HepG2 (cell line): Measurements from ENCODE around the gene ZNFX1. TPM values are rescaled to one million over a fixed set of nuclear protein-coding genes. Genes with fewer than 3 reads are reported as not detected.

Experiments
- CENPT ChIP-seq: sonication (generic); formaldehyde crosslinking; IDR thresholded peaks from 2 replicates; pipeline ENCODE4 v1.8.0; 2022; ENCODE audit warnings: low read depth, mild to moderate bottlenecking, moderate library complexity, missing genetic modification reagents
- EZH2 ChIP-seq: conservative IDR thresholded peaks from 2 replicates; pipeline ENCODE4 v1.6.1; 2012; ENCODE audit warnings: mild to moderate bottlenecking, low read depth, low read length, moderate library complexity
- KDM5B ChIP-seq: sonication (generic); formaldehyde crosslinking; IDR thresholded peaks from 2 replicates; pipeline ENCODE4 v1.4.0; 2020; ENCODE audit warnings: missing genetic modification reagents, mild to moderate bottlenecking, borderline replicate concordance
- MBD4 ChIP-seq: IDR thresholded peaks from 2 replicates; pipeline ENCODE4 v1.6.1; 2012; ENCODE audit warnings: low read length, inconsistent platforms, borderline replicate concordance
- MED1 ChIP-seq: sonication (generic); formaldehyde crosslinking; IDR thresholded peaks from 2 replicates; pipeline ENCODE4 v1.4.0; 2020; ENCODE audit warnings: missing genetic modification reagents
- PHF21A ChIP-seq: sonication (generic); formaldehyde crosslinking; IDR thresholded peaks from 2 replicates; pipeline ENCODE4 v1.5.0; 2020; ENCODE audit warnings: mild to moderate bottlenecking, missing genetic modification reagents
- PPARG ChIP-seq: conservative IDR thresholded peaks from 2 replicates; pipeline ENCODE4 v1.6.1; 2016; ENCODE audit warnings: missing biosample characterization, missing genetic modification reagents
- RAD21 ChIP-seq: fragments of 450-650 bp; formaldehyde crosslinking; IDR thresholded peaks from 2 replicates; pipeline ENCODE4 v1.5.0; 2020; ENCODE audit warnings: mild to moderate bottlenecking
- RBM22 ChIP-seq: fragments of 200-400 bp; formaldehyde crosslinking; optimal IDR thresholded peaks from 2 replicates; pipeline ENCODE3; 2017; ENCODE audit warnings: mild to moderate bottlenecking, low read length, moderate library complexity
- SALL2 ChIP-seq: sonication (generic); formaldehyde crosslinking; IDR thresholded peaks from 2 replicates; pipeline ENCODE4 v1.8.1; 2023; ENCODE audit warnings: mild to moderate bottlenecking, missing genetic modification reagents, inconsistent platforms
- SRSF1 ChIP-seq: fragments of 200-400 bp; formaldehyde crosslinking; optimal IDR thresholded peaks from 2 replicates; pipeline ENCODE3; 2017; ENCODE audit warnings: mild to moderate bottlenecking, low read depth, low read length, moderate library complexity
- TCF7 ChIP-seq: sonication (generic); IDR thresholded peaks from 2 replicates; pipeline ENCODE4 v1.6.1; 2016; ENCODE audit warnings: antibody characterized with exemption, low read depth
- THYN1 ChIP-seq: sonication (generic); formaldehyde crosslinking; IDR thresholded peaks from 2 replicates; pipeline ENCODE4 v1.8.1; 2023; ENCODE audit warnings: low read depth, mild to moderate bottlenecking, moderate library complexity, missing genetic modification reagents, borderline replicate concordance
- TOE1 ChIP-seq: sonication (generic); formaldehyde crosslinking; IDR thresholded peaks from 2 replicates; pipeline ENCODE4 v1.4.0; 2020; ENCODE audit warnings: mild to moderate bottlenecking, missing genetic modification reagents
- ZFP82 ChIP-seq: sonication (generic); formaldehyde crosslinking; IDR thresholded peaks from 2 replicates; pipeline ENCODE4 v1.5.1; 2020; ENCODE audit warnings: mild to moderate bottlenecking, missing genetic modification reagents, borderline replicate concordance
- ZNF12 ChIP-seq: sonication (generic); formaldehyde crosslinking; IDR thresholded peaks from 2 replicates; pipeline ENCODE4 v1.5.0; 2020; ENCODE audit warnings: missing genetic modification reagents
- ZNF44 ChIP-seq: sonication (generic); formaldehyde crosslinking; IDR thresholded peaks from 2 replicates; pipeline ENCODE4 v1.5.1; 2020; ENCODE audit warnings: mild to moderate bottlenecking, missing genetic modification reagents
- ZNF558 ChIP-seq: sonication (generic); formaldehyde crosslinking; IDR thresholded peaks from 2 replicates; pipeline ENCODE4 v1.9.0; 2022; ENCODE audit warnings: mild to moderate bottlenecking, missing genetic modification reagents, borderline replicate concordance
- ZNF768 ChIP-seq: sonication (generic); formaldehyde crosslinking; IDR thresholded peaks from 2 replicates; pipeline ENCODE4 v1.4.0; 2020; ENCODE audit warnings: missing genetic modification reagents
- polyA plus RNA-seq, 8 experiments: library from polyadenylated mRNA; depleted of rRNA in 3 of 8; stranded (reverse) in 7 of 8; unstranded in 1 of 8; fragments of >200 nt; fragmentation: Illumina TruSeq in 4 of 8; extraction: Trizol in 4 of 8; gene quantifications; 2 replicates each; pipeline versions ENCODE4 v1.2.1 to v1.2.3, GENCODE V29; 2011 to 2016; ENCODE audit warnings: low read depth in 4 of 8, missing spikeins in 1 of 8, mixed read lengths in 1 of 8; ENCODE audit not compliant: insufficient read depth in 1 of 8
- total RNA-seq, 5 experiments: library from RNA; depleted of rRNA; stranded (reverse); fragments of >200 nt; fragmentation: Illumina TruSeq; extraction: Trizol; gene quantifications; 2 replicates each; pipeline ENCODE4 v1.2.3, GENCODE V29; 2016; ENCODE audit warnings: low read depth in 1 of 5
- TF ChIP-seq, protein P1 (sequence below): sonication (generic); formaldehyde crosslinking; IDR thresholded peaks from 2 replicates; pipeline ENCODE4 v1.4.0; 2020; ENCODE audit warnings: missing genetic modification reagents, borderline replicate concordance
- TF ChIP-seq, protein P2 (sequence below): sonication (generic); formaldehyde crosslinking; IDR thresholded peaks from 2 replicates; pipeline ENCODE4 v1.4.0; 2020; ENCODE audit warnings: missing genetic modification reagents
- TF ChIP-seq, protein P3 (sequence below): sonication (generic); formaldehyde crosslinking; IDR thresholded peaks from 2 replicates; pipeline ENCODE4 v1.4.0; 2020; ENCODE audit warnings: missing genetic modification reagents
- TF ChIP-seq, protein P4 (sequence below): sonication (generic); formaldehyde crosslinking; IDR thresholded peaks from 2 replicates; pipeline ENCODE4 v1.8.0; 2023; ENCODE audit warnings: mild to moderate bottlenecking, missing genetic modification reagents

ZNFX1 gene
- total and polyA plus RNA-seq, 2 of the 13 experiments (the other 11 are each of a cell fraction or from before 2014, with no cell fraction given): 2.9 to 11.1 TPM

DNA sequence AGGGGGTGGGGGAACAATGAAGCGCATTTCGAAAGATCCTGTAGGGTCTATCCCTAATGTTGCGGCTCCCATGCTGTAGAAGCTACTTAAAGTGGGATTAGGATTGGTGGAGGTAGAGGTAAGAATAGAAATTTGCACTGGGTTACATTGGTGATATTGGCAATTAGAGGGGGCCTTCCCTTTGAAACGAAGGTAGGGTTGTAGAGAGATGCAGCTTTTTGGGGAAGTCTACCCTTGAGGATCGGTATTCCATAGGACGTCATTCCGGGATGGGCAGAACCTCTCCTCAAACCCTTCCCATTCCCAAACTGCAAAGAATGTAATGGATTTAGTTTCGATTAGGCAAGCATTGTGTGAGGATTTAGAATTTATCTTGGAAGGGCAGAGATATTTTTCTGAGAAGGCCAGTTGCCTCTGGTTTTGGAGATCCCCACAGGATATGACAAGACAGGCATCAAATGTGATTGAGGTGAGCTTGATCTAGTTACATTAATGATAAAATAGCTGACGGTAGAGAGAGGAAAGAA is 5.4 kb upstream of the ZNFX1 start (continued):
- TF ChIP-seq MBD4: peak; percentile 76; the same call in 1 of the 2 replicates
- TF ChIP-seq PPARG: 0 out of 2 replicates have a peak, but pooled peaks have one; percentile 20
- TF ChIP-seq RAD21 (CRISPR knock-in tag): peak; percentile 26; the same call in 1 of the 2 replicates
- TF ChIP-seq, protein P1, sequence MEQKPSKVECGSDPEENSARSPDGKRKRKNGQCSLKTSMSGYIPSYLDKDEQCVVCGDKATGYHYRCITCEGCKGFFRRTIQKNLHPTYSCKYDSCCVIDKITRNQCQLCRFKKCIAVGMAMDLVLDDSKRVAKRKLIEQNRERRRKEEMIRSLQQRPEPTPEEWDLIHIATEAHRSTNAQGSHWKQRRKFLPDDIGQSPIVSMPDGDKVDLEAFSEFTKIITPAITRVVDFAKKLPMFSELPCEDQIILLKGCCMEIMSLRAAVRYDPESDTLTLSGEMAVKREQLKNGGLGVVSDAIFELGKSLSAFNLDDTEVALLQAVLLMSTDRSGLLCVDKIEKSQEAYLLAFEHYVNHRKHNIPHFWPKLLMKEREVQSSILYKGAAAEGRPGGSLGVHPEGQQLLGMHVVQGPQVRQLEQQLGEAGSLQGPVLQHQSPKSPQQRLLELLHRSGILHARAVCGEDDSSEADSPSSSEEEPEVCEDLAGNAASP (CRISPR knock-in tag): no peak
- TF ChIP-seq RBM22: peak; percentile 96
- no peak for TF ChIP-seq SRSF1
- TF ChIP-seq ZNF558 (CRISPR knock-in tag): 0 out of 2 replicates have a peak, but pooled peaks have one; percentile 60
- TF ChIP-seq, protein P2, sequence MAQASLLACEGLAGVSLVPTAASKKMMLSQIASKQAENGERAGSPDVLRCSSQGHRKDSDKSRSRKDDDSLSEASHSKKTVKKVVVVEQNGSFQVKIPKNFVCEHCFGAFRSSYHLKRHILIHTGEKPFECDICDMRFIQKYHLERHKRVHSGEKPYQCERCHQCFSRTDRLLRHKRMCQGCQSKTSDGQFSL (CRISPR knock-in tag): no peak
- TF ChIP-seq KDM5B (CRISPR knock-in tag): no peak
- no peak for TF ChIP-seq THYN1
- TF ChIP-seq TCF7: no peak
- TF ChIP-seq CENPT (CRISPR knock-in tag): no peak
- TF ChIP-seq MED1 (CRISPR knock-in tag): no peak
- no peak for TF ChIP-seq ZNF768
- no peak for TF ChIP-seq EZH2
- TF ChIP-seq ZFP82 (CRISPR knock-in tag): 0 out of 2 replicates have a peak, but pooled peaks have one; percentile 54
- TF ChIP-seq, protein P3, sequence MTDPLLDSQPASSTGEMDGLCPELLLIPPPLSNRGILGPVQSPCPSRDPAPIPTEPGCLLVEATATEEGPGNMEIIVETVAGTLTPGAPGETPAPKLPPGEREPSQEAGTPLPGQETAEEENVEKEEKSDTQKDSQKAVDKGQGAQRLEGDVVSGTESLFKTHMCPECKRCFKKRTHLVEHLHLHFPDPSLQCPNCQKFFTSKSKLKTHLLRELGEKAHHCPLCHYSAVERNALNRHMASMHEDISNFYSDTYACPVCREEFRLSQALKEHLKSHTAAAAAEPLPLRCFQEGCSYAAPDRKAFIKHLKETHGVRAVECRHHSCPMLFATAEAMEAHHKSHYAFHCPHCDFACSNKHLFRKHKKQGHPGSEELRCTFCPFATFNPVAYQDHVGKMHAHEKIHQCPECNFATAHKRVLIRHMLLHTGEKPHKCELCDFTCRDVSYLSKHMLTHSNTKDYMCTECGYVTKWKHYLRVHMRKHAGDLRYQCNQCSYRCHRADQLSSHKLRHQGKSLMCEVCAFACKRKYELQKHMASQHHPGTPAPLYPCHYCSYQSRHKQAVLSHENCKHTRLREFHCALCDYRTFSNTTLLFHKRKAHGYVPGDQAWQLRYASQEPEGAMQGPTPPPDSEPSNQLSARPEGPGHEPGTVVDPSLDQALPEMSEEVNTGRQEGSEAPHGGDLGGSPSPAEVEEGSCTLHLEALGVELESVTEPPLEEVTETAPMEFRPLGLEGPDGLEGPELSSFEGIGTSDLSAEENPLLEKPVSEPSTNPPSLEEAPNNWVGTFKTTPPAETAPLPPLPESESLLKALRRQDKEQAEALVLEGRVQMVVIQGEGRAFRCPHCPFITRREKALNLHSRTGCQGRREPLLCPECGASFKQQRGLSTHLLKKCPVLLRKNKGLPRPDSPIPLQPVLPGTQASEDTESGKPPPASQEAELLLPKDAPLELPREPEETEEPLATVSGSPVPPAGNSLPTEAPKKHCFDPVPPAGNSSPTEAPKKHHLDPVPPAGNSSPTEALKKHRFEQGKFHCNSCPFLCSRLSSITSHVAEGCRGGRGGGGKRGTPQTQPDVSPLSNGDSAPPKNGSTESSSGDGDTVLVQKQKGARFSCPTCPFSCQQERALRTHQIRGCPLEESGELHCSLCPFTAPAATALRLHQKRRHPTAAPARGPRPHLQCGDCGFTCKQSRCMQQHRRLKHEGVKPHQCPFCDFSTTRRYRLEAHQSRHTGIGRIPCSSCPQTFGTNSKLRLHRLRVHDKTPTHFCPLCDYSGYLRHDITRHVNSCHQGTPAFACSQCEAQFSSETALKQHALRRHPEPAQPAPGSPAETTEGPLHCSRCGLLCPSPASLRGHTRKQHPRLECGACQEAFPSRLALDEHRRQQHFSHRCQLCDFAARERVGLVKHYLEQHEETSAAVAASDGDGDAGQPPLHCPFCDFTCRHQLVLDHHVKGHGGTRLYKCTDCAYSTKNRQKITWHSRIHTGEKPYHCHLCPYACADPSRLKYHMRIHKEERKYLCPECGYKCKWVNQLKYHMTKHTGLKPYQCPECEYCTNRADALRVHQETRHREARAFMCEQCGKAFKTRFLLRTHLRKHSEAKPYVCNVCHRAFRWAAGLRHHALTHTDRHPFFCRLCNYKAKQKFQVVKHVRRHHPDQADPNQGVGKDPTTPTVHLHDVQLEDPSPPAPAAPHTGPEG (CRISPR knock-in tag): peak; percentile 41; the same call in 1 of the 2 replicates
- peak; percentile 27; the same call in 1 of the 2 replicates for TF ChIP-seq PHF21A (CRISPR knock-in tag)
- no peak for TF ChIP-seq SALL2 (CRISPR knock-in tag)
- TF ChIP-seq, protein P4, sequence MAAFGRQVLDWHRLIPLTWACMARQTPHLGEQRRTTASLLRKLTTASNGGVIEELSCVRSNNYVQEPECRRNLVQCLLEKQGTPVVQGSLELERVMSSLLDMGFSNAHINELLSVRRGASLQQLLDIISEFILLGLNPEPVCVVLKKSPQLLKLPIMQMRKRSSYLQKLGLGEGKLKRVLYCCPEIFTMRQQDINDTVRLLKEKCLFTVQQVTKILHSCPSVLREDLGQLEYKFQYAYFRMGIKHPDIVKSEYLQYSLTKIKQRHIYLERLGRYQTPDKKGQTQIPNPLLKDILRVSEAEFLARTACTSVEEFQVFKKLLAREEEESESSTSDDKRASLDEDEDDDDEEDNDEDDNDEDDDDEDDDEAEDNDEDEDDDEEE (CRISPR knock-in tag): no peak
- 0 out of 2 replicates have a peak, but pooled peaks have one; percentile 14 for TF ChIP-seq ZNF44
- TF ChIP-seq ZNF12 (CRISPR knock-in tag): peak; percentile 4; the same call in 1 of the 2 replicates
- TF ChIP-seq TOE1 (CRISPR knock-in tag): no peak
